ENCODE results near the gene GPRIN1.
A peak's percentile ranks its signal among the peaks of the same experiment; 100 is the strongest.

GPRIN1 gene

DNA sequence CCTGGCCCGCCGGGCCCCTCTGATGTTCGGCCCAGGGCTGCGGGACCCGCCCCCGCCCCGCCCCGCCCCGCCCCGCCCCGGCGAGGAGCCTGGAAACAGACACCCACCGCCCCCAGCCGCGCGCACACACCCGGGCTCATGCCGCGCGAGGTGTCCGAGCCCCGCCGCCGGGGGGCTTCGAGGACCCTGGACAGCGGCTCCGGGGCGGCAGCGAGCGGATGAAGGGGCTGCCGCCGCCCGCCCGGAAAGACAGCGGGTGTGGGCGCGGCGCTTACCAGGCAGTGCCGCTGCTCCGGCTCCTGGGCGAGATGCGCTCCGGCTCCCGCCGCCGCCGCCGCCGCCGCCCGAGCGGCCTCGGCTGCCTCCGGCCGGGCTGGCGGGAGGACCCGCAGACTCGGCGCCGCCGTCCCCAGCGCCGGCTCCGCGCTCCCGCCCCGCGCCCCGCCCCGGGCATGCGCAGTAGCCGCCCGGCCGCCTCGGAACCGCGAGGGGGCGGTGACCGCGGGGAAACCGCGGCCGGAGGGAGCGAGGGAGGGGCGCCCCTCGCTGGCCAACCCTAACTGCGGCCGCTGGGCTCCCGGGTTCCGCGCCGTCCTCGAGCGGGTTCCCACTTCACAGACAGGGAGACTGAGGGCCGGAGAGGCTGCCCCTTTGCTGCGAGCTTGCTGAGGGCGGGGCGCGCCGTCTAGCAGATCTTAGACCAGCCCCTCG is at the start of gene GPRIN1:
Gene GPRIN1 (minus strand): TSS at position 433 of the 711 bp plus-strand sequence. CDS start 10,322 bp downstream, outside the sequence.
- DNase-seq (ENCODE audit: extremely low read depth in 1 of 2, low read depth in 1 of 2) = peak; percentile 23 to 50

DNA sequence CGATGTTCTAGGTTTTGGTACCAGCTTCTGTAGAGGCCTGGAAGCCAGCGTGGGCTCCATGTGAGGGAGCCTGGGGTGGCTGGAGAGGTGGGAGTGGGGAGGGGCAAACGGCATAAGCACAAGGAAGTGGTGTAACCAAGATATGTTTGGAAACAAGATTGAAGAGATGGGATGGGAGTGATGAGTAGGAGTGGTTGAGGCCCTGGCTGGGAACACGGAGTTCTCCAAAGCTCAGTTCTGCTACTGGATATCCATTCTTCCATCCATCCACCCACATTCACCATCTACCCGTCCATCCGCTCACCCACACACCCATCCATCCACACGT is 49.5 kb upstream of the GPRIN1 start:
- DNase-seq (ENCODE audit: extremely low read depth in 1 of 2, low read depth in 1 of 2) = no peak

DNA sequence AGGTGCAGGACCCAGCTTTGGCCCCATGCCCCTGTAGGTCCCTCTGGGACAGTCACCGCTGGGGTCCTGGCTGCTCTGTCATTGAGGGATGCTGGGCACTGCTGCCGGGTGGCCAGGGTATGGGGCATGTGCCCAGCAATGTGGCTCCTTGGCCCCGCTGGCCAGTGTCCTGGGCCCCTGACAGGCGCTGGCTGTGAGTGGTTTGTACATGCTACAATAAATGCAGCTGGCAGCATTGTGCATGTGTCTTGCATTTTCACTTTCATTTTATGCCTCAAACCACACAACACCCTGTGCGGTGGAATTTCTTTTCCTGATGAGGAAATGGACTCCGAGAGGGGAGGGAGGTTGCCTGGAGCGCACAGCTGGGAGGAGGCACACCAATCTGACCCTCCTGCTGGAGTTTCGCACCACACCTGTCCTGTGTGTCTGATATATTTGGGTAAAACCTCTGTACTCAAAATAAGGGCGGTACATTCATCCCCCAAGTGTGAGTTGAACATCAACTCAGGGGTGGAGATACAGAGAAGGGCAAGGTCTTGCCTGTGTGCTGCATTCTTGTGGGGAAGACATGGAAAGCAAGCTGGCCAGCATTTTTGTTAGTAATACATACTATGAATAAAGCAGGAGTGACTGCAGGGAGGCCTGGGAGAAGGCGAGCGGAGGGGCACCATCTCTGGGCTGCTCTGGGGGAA is 49.0 kb upstream of the GPRIN1 start:
- DNase-seq (ENCODE audit: extremely low read depth in 1 of 2, low read depth in 1 of 2) = no peak

DNA sequence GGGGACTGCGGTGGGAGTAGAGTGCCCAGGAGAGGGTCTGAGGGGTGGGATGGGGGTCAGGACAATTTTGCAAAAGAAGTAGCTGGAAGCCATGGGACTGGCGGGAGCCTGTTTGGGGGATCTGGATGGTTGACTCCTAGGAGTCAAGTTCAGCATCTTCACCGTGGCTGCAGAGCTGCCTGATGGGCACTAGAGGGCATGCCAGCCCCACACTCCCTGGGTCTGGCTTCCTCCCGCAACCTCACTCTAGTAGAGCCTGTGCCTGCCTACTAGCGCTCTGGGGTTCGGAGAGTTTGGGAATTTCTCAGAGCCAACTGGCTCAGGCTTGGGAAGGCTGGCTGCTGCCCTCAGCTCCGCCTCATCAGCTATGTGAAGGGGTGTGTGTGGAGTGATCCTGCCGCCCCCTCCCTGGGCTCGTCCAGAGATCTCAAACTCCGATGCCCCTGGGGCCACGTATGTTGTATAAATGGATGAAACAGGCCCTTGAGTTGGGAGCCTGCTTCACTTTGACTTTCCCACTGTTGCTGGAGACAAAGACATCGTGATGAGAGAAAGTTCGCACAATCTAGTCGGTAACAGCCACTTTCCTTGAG is 48.1 kb upstream of the GPRIN1 start:
- peak in 1 of 2 donors; percentile 40 for DNase-seq (ENCODE audit: extremely low read depth in 1 of 2, low read depth in 1 of 2)

DNA sequence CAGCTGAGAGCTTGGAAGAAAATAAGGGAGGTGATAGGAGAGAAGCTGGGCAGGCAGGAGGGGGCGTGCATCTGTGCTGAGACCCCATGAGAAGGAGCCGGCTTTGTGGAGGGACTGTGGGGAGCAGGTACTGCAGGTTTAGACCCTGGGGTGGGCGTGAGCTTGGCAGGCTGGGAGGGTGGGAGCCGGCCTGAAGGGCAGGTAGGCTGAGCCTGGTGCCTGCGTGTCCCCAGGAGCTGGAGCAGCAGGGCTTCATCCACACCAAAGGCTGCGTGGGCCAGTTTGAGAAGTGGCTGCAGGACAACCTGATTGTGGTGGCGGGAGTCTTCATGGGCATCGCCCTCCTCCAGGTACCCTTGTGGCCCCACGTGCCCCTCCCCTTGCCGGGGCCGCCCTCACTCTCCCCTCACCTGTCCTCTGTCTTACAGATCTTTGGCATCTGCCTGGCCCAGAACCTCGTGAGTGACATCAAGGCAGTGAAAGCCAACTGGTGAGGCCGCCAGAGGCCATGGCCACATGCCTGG is 46.6 kb upstream of the GPRIN1 start:
- DNase-seq (ENCODE audit: extremely low read depth in 1 of 2, low read depth in 1 of 2) = no peak

DNA sequence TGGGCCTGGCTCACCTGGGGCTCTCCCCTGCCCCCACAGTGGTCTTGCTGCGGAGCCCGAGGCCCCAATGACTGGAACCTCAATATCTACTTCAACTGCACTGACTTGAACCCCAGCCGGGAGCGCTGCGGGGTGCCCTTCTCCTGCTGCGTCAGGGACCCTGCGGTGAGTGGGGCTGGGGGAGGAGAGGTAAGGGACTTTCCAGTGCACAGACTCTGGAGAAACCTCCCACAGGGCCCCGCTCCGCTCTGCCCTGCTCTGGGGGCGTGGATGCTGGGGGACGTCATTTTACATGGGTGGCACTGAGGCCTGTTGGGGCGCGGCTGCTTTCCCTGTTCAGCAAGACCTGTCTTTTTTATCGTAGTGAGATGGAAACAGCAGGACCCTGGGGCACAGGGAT is 44.9 kb upstream of the GPRIN1 start:
- DNase-seq (ENCODE audit: extremely low read depth in 1 of 2, low read depth in 1 of 2) = no peak

DNA sequence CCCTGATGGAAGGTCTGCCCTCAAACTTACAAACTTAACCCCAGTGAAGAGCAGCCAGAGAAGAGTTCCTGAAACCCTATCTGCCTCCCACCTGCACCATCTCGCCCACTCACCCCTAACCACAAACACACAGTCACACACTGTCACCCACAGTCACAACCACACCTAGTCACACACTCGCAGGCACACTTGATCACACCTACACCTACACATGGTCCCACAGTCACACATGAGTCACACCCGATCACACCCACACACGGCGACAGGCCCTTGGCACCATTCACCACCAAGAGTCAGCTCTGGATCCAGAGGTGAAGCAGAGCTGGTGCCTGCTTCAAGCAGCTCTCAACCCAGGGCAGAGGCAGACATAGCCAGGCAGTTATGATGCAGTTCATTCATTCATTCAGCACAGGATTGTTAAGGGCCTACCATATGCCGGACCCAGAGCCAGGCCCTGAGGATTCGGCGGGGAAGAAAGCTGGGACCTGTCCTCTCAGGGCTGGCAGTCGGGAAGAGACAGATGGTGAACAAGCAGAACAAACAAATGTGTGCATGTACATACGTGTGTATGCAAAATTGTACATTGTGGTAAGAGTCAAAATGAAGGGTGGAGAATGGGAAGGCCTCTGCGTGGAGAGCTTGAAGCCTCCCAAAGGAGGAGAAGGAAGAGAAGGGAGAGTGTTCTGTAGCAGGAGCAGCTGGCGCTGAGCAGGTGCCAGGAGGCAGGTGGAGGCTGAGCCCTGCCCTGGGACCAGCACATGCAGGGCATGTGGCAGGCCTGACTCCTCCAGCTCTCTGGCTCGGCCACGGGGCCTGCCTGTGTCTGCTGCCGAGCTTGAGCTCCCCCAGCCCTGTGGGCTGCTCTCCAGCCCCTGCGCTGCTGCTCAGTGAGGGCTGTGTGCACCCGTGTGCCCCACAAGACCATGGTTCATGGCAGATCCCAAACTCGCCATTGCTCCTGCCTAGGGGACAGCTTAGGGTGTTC is 43.7 kb upstream of the GPRIN1 start:
- DNase-seq (ENCODE audit: extremely low read depth in 1 of 2, low read depth in 1 of 2) = peak; percentile 72 to 83

DNA sequence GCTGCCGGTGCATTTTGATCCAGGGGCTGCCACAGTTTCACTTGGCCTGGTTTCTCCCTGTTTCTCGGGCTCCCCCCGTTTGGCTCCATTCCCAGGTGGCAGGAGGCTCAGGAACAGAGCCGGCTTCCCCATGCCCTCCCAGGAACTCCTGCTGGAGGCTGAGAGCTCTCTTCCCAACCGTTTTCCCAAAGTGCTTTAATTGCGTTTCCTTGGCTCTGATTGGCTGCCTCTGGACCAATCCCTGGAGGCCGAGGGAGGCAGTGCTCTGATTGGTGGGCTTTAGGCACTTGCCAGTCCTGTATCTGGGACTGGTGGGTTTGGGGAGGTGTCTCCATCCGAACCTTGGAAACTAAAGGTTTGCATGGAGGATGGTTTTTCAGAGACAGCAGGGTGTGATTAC is 42.2 kb upstream of the GPRIN1 start:
- DNase-seq (ENCODE audit: extremely low read depth in 1 of 2, low read depth in 1 of 2) = no peak

DNA sequence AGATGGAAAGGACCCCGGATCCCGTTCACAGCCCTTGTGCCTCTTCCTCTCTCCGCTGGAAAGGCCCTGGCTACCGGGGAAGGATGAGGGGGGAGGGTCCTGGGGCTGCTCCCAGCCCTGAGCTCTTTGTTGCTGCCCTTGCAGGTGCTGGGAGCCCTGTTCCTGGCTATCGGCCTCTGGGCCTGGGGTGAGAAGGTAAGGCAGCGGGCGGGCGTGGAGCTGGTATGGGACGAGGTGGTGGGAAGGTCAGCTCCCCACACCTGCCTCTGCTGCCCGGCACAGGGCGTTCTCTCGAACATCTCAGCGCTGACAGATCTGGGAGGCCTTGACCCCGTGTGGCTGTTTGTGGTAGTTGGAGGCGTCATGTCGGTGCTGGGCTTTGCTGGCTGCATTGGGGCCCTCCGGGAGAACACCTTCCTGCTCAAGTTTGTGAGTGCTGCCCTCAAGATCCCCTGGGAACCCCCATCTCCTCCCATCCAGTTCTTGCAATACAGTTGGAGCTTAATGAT is 41.6 kb upstream of the GPRIN1 start:
- no peak for DNase-seq (ENCODE audit: extremely low read depth in 1 of 2, low read depth in 1 of 2)

DNA sequence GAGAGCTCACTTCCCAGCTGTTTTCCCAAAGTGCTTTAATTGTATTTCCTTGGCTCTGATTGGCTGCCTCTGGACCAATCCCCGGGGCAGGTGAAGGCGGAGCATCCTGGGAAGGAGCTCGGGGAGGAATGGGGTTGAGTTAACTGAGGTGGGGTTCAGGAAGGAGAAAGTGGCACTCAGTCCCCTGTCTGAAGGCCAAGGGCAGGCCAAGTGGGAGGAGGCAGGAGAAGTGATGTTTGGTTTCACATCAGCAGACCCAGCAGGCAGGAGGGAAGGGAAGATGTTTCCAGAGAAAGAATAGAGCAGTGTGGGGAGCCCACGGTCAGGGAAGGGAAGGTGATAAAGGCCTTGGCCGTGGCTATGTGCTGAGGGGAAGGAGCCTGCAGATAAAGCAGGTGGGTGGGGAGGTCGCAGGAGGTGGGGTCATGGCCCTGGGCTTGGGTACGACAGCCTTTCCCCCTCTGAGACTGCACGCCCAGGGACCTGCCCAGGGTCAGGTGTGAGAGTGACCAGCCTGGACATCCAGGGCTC is 40.5 kb upstream of the GPRIN1 start:
- no peak for DNase-seq (ENCODE audit: extremely low read depth in 1 of 2, low read depth in 1 of 2)

DNA sequence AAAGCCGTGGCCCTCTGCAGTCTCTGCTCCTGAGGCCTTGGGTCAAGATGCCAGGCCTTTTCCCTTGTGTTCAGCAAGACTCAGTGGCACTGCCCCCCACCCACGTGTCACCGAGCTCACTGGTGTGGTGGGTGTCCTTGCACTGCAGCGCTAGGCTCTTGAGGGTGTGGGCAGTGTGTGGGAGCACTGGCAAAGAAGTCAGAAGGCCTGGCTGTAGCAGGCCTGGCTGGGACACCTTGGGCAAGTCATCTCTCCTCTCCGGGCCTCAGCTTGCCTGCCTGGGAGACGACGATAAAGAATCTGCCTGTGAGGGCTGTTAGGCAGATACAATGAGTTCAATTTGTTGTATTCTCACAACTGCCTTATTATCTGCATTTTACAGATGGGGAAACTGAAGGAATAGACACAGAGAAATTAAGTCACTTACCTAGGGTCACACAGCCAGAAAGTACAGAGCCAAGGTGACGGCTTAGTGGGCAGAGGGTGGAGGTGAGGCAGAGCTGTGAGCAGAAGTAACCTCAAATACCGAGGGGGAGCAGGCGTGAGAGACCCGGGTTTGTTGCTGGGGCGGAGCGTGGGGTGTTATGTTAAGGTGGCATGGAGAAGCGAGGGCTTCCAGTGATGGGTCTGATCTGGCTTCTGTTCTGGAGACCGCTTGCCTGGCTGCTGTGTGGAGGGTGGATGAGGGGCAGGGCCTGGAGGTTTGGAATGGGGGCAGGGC is 38.7 kb upstream of the GPRIN1 start:
- no peak for DNase-seq (ENCODE audit: extremely low read depth in 1 of 2, low read depth in 1 of 2)

DNA sequence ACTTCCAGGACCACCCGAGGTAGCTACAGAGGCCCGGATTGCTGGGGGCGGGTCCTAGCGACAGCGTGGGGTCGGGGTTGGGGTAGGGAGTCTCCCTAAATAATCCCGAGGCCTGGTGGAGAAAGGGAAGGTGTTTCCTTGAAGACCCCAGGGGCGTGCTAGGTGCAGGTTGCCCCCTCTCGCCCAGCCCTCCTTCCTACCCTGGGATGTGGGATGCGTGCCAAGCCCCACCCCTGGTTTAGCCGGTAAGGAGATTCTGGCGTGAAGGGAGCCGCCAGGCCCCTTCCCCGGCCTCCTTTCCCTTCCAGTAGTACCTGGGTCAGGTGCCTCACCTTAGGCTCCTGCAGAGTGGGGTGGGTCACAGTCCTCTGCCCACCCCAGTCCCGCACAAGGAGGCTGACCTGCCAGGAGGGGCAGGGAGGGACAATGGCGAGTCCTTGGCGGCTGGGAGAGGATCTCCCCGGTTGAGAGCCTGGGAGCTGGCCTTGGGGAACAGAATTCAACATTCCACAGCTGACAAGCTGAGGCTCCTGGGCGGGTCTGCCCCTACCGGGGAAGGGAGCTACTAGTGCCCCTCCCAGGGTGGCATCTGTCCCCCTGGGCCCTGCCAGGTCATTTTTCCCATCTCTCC is 38.0 kb upstream of the GPRIN1 start:
- no peak for DNase-seq (ENCODE audit: extremely low read depth in 1 of 2, low read depth in 1 of 2)

DNA sequence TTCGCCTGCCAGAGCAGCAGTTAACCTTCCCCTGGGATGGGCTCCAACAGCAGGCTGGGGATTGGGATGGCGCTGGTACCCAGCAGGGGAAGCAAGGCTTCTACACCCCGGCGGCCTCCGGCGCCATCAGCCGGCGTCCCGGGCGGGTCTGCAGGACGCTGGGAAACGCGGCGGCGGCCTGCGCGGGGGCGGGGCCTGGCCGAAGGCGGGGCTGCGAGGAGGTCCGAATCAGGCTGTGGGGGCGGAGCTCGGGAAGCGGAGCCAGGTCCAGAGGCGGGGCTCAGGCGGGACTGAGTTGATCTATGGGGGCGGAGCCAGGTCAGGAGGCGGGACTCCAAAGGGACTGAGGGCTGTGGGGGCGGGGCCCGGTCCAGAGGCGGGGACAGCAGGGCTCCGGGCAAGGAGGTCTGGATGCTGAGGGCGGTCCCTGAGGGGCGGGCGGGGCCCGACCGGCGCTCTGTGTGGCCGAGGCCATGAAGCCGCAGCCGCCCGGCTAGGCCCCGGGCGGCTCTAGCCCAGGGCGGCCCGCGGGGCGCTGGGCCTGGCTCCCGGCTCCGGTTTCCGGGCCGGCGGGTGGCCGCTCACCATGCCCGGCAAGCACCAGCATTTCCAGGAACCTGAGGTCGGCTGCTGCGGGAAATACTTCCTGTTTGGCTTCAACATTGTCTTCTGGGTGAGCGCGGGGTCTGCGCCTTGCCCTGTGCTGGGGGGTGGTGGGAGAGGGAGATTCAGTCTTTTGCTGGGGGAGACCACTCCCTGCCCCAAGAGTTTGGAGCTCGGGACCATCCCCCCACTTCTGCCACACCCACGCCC is 37.3 kb upstream of the GPRIN1 start, which contains the start of gene TSPAN17:
Gene TSPAN17 (plus strand): TSS at position 455 of the 813 bp plus-strand sequence. CDS start 132 bp downstream, at position 587.
- peak; percentile 100 for DNase-seq (ENCODE audit: extremely low read depth in 1 of 2, low read depth in 1 of 2)

DNA sequence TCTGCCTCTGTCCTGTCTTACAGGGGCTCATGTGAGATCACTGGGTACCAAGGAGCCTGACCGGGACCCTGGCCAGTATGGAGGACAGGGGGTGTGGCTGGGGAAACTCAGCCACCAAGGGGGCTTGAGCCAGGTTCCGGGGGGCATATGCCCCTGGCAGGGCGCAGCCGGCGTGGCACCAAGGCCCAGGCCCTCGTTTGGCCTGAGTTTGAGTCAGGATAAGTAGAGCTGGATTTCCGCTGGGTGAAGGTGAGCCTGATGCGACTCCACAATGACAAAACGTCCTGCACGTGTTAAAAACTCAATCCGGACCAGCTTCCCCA is 36.7 kb upstream of the GPRIN1 start:
- no peak for DNase-seq (ENCODE audit: extremely low read depth in 1 of 2, low read depth in 1 of 2)

DNA sequence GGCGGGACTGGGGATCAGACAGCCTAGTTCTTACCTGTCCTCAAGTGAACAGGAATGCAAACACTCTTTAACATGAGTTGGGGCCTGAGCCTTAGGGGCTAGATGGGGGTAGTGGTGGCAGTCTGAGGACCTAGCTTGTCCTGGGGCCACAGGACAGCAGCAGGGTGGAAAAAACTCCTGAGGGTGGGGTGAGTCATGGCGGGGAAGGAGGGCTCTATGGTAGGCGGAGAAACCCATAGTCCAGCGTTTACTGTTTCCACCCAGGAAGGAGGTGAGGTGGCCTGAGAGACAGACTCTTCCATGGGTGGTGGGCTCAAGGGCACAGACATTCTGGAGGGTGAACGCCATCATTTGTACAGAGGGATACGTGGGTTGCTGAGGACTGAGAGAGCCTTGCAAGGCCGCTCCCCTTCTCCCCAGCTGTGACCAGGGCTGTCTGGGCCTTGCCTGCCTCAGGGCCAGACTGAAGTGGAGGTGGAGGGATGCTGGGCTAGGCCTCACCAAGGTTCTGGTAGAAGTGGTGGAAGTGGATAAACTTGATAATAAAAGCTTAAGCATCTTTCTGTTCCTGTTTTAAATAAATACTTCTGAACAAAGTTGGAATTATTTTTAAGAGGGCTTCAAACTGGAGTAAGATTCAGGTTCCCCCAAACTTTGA is 36.2 kb upstream of the GPRIN1 start:
- no peak for DNase-seq (ENCODE audit: extremely low read depth in 1 of 2, low read depth in 1 of 2)

DNA sequence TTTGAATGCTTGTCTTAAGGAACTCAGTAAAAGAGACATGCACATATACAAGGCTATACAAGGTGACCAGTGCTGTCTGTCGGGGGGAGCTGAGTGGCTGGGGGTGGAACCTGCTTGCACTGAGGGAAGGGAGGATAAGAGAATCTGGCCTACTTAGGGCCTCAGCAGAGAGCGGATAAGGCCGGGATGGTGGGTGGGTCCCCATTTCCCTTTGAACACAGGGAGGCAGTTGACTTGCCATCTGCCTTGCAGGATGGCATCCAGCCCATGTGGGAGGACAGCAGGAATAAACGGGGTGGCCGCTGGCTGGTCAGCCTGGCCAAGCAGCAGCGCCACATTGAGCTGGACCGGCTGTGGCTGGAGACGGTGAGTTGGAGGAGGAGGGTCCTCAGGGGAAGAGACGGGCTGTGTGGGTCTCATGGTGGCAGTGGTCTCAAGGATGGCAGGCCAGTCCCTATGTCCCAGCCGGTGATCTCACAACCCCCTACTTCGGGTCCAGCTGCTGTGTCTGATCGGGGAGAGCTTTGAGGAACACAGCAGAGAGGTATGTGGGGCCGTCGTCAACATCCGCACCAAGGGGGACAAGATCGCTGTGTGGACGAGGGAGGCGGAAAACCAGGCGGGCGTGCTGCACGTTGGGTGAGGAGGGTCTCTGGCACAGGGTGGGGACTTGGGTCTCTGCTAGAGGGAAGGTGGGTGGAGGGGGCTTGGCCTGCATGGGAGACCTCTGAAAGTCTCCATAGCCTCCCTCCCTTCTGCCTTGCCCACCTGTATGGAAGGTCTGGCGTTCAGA is 35.1 kb upstream of the GPRIN1 start:
- DNase-seq (ENCODE audit: extremely low read depth in 1 of 2, low read depth in 1 of 2) = no peak

DNA sequence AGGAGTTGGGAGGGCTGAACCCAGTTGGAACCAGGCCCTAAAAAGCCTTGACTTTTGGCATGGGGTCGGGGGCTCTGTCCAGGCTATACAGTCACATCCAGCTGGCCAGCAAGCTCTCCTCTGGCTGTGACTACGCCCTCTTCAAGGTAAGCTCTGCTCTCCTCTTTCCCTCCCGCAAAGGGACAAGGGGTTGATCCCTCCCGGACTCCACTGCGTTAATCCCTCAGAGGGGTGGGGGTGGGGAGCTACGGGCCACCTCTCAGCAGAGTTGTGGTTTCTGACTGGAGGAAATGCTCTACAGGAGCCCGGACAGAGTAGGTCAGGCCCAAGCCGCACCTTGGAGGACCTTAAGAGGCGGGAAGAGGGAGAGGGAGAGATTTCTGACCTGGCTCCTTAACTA is 34.3 kb upstream of the GPRIN1 start:
- DNase-seq (ENCODE audit: extremely low read depth in 1 of 2, low read depth in 1 of 2) = no peak
